NCI-H2171 treated with DMSO at 0.1 percent for 48 hours (cell line): Measurements from ENCODE around the gene PLCG1.

Source experiments
- DNase-seq: peaks from one replicate; lab custom pipeline; 2025; lab: John Stamatoyannopoulos, UW

Gene PLCG1

GRCh38 chr20:41142245-41142644 is 4.9 kb downstream of the PLCG1 start:
- DNase-seq, result no peak

GRCh38 chr20:41142919-41143318 is 5.6 kb downstream of the PLCG1 start:
- no peak for DNase-seq

GRCh38 chr20:41143354-41143753 is 6.0 kb downstream of the PLCG1 start:
- no peak for DNase-seq

- no peak for DNase-seq
These were observed 8.0 kb downstream of the PLCG1 start for GRCh38 chr20:41145317-41145716.

GRCh38 chr20:41145821-41146620 is 8.7 kb downstream of the PLCG1 start:
- DNase-seq, result peak; percentile 53

- no peak for DNase-seq
These were observed 10.4 kb downstream of the PLCG1 start for GRCh38 chr20:41147767-41148191.

GRCh38 chr20:41148942-41149341 is 11.6 kb downstream of the PLCG1 start:
- no peak for DNase-seq

GRCh38 chr20:41150664-41151063 is 13.3 kb downstream of the PLCG1 start:
- peak; percentile 84 for DNase-seq

- no peak for DNase-seq
These were observed 14.0 kb downstream of the PLCG1 start for GRCh38 chr20:41151134-41151869.

- no peak for DNase-seq
These were observed 14.9 kb downstream of the PLCG1 start for GRCh38 chr20:41152108-41152757.

- no peak for DNase-seq
These were observed 17.3 kb downstream of the PLCG1 start for GRCh38 chr20:41154436-41155176.

- peak; percentile 23 for DNase-seq
These were observed 17.9 kb downstream of the PLCG1 start for GRCh38 chr20:41155261-41155660.

GRCh38 chr20:41158082-41158625 is 20.8 kb downstream of the PLCG1 start:
- no peak for DNase-seq

- no peak for DNase-seq
These were observed 22.2 kb downstream of the PLCG1 start for GRCh38 chr20:41159547-41159946.

- no peak for DNase-seq
These were observed 23.3 kb downstream of the PLCG1 start for GRCh38 chr20:41160686-41161085.

GRCh38 chr20:41161886-41162285 is 24.5 kb downstream of the PLCG1 start:
- no peak for DNase-seq

GRCh38 chr20:41162396-41162795 is 25.1 kb downstream of the PLCG1 start:
- DNase-seq, result no peak

- no peak for DNase-seq
These were observed 26.5 kb downstream of the PLCG1 start for GRCh38 chr20:41163821-41164220.

- DNase-seq, result no peak
These were observed 27.9 kb downstream of the PLCG1 start for GRCh38 chr20:41165001-41165882.

GRCh38 chr20:41166201-41167117 is 29.1 kb downstream of the PLCG1 start:
- DNase-seq, result no peak
